HG03196 (cell line): Measurements from ENCODE around the gene C1orf198.
"Not testable (repeated sequence)": the region's sequence is repeated elsewhere in the genome, so short reads cannot be mapped to it uniquely, and the experiment has no call there.

Source experiments
- ATAC-seq: cut with Tn5 transposase; IDR thresholded peaks from one replicate; pipeline ENCODE4 v1.9.1; 2021; ENCODE audit not compliant: unreplicated experiment

Gene C1orf198

GRCh38 chr1:230861970-230862595 lies 6.2 kb downstream of the C1orf198 start:
- ATAC-seq: no peak

GRCh38 chr1:230861489-230861888 lies 6.8 kb downstream of the C1orf198 start:
- ATAC-seq: no peak

DNA sequence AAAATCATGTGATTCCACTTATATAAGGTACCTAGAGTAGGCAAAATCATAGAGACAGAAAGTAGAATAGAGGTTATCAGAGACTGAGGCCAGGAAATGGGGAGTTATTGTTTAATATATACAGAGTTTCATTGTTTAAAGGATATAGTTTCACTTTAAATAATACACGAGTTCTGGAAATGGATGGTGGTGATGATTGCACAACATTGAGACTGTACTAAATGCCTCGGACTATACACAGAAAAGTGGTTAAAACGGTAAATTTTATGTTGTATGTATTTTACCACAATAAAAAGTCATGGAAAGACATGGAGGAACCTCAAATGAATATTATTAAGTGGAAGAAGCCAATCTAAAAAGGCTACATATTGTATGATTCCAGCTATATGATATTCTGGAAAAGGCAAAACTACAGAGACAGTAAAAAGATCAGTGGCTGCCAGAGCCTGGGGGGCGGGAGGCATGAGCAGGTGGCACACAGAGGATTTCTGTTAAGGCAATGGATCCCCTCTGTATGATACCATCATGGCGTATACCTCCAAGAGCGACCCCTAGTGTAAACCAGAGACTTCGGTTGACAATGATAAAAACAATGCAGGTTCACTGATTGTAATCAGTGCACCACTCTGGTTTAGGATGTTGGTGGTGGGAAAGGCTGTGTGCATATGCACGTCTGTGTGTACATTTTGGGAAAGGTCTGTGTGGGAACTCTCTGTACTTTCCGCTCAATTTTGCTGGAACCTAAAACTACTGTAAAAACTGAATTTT lies 7.5 kb downstream of the C1orf198 start:
- ATAC-seq: no peak

DNA sequence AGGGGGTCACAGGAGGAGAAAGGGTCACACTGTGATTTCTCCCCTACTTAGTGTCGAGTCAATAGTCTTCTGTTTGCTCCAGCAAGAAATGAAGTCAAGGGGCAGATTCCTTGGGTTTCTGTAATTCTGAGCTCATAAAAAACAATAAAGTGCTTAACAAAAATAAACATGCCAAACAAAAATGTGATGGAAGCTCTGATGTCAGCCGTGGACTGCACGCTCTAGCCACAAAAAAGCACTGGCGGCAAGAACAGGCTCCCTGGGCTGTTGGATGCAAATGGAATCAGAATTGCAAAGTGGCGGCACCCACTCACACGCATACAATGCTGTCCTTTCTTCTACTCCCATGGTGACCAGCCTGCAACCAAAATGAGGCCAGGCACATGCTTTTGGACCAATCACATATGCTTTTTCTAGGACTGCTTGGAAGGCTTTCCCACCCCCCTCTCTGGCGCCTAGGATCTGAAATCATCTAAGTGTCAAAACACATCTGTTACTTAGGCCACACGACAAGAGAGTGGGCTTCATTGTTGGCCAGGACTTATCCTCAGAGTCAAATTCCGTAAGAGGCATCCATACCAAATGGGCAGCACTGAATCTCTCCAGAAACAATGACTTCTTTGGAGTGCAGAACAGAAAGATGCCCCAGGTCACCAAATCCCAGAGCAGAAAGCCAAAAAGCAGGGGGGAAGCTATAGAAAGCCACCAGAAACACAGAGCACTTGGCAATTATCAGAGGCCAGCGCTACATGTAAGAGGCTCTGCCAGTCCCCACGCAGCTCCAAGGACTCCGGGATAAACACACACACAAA lies 9.2 kb downstream of the C1orf198 start:
- no peak for ATAC-seq

- ATAC-seq: no peak
These were observed 10.0 kb downstream of the C1orf198 start for GRCh38 chr1:230858236-230858820.

DNA sequence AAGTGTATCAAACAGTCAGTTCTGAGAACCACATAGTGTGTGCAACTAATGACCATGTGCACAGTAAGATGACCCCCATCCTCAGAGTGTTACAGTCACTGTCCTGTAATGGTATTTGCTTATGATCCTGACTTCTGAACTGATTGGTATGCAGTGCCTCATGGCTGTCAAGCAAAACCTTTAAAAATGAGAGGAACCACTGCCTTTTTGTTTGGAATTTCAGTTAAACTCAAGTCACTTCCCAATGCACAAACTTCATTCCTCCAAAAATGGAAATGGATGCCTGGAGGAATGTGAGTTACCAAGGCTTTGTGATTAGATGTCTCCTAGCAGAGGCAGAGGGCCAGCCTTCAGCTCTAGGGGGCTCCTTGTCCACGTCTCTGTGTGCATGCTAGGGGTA lies 10.5 kb downstream of the C1orf198 start:
- ATAC-seq: no peak

- no peak for ATAC-seq
These were observed 11.2 kb downstream of the C1orf198 start for GRCh38 chr1:230857077-230857476.

GRCh38 chr1:230855886-230856285 lies 12.4 kb downstream of the C1orf198 start:
- ATAC-seq: no peak

DNA sequence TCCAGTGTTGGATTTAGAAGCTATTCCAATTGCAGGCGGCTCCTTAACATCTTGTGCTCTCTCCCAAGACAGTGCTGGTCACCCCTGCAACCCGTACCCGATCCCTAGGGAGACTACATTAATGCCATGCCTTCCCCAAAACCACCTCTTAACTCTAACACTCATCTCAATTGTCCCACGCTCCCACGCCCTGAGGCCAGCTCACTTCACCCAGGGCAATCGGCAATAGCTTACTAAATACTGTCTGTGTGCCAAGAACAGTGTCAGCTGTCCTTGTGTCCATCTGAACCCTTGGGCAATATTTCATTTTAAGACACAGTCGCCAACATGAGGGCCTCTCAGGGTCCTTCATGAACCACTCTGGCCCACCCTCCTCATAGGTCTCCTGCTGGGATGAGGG lies 13.9 kb downstream of the C1orf198 start:
- no peak for ATAC-seq

DNA sequence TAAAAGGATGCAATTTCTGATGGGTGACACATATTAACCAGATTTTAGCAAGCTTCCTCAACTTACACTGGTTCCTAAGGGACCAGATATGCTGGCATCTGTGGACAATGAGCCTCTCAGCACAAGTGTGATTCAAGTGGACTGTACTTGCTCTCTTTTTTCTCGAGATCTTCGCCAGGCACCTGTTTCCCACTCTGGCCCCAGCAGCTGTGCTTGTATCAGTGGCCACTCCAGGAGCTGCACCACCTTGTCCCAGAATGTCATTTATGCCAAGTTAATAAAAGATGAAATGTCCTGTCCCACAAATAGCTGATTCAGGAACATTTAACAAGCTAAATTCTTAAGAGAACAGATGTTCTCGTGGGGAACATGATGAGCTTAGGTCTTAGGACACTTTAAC lies 14.6 kb downstream of the C1orf198 start:
- ATAC-seq: no peak

DNA sequence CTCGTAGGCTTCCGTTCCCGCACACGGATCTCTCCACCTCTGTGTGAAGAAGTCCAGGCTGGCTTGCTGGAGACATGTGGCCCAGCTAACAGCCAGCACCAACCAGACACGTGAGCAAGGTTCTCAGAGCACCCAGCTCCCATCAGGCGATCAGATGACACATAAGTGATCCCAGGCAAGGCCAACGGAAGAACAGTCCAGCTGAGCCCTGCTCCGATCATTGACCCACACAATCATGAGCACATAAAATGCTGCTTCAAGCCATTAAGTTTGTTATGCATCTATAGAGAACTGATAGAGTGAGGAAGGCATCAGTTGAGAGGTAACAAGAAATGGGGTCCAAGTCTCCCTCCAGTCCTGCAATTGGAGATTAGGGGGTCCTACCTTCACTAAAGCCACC lies 15.4 kb downstream of the C1orf198 start:
- no peak for ATAC-seq

DNA sequence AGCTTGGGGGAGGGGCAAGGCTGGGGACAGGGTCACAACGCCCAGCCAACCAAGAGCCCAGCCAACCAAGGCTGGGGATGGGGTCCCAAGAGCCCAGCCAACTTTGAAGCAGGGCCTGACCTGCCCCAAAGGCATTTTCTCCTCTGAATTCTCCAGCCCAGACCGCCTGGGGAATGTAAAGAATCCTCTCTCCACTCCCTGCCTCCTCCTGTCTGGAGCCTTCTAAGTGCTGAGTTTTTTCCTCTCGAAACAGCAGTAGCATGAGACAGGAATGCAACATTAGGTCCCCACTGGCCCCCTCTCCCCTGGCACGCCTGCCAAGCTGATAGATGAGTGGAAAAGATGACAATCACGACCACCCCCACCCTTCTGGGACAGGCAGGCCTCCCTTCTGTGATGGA lies 17.0 kb downstream of the C1orf198 start:
- no peak for ATAC-seq

DNA sequence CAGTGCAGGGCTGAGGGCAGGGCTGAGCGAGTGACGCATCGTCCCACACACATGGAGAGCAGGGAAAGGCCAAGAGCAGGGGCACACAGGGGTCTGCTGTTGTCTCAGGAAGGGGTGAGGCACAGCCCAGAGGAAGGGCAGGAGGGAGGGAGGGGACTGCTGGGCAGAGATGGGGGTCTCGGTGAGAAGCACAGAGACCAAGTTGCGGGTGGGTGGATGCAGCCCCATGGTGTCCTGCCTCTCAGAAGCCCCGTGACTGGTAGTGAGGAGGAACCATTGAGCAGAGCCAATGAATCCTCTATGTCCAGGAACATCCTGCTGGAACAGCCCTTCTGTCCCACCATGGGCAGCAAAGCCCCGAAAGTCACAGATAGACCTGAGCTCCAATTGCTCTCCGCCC lies 17.8 kb downstream of the C1orf198 start:
- no peak for ATAC-seq

DNA sequence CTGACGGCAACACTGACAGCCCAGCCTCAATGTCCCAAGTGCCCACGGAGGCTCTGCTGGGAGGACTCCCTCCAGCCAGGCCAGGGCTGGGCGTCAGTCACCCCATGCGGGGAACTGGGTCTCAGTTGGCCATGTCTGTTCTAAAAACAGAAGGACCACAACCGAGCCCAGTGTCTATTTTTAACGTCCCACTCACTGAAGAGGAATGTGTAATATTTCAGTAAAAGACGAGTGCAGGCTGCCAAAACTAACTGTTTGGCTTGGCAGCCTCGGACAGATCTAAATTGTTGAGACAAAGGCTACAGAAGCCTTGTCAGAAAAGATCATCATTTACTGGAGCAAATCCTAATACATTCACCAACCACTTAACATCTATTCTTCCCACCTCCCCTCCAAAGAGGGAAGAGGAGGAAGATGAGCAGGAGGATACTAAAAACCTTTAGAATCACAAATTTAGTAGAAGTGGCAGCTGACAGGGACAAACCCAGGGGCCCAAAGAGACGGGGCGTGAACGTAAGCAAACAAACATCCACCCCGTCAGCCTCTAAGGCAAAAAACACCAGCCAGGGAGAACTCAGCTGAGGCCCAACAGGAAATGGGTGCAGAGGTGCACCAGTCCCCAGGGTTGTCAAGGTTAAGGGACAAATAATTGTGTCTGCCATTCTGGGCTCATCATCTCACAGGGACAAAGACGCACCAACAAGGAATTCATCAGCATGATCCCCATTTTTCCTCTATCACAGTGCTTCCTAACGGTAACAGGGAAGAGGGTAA lies 18.7 kb downstream of the C1orf198 start:
- no peak for ATAC-seq

DNA sequence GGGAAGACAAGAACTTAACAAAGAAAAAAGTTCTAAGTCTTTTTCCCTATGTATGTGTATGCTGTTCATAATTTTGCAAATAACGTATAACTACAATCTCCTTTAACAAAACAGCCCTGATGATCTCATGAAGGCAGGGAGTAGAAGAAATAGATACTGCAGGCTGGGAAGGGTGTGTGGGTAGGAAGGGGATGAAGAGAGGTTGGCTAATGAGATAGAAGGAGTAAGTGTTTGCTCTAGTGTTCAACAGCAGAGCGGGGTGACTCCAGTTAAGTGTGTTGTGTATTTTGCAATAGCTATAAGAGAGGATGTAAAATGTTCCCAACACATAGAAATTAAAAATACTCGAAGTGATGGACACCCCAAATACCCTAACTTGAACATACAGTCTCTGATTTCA lies 20.1 kb downstream of the C1orf198 start:
- ATAC-seq: no peak

- ATAC-seq: not testable (repeated sequence)
These were observed 23.1 kb downstream of the C1orf198 start for GRCh38 chr1:230845184-230845583.

DNA sequence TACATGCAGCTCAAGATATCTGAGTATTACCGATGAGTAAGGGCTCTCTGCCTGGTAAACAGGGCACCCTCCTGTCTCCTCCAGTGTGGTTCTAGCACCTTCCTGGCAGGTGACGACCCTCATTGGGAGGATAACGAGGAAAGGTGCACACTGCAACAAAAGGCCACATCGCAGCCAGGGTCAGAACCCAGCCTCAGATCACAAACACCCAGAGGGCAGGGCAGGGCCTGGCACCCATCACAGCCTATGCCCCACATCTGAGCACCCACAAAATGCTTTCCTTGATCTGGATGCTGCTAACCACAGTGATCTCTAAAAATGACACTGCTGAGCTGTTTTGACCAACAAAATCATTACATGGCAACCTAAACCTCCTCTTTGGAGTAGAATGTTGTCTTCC lies 23.8 kb downstream of the C1orf198 start:
- no peak for ATAC-seq

- ATAC-seq: no peak
These were observed 24.6 kb downstream of the C1orf198 start for GRCh38 chr1:230843503-230844309.

GRCh38 chr1:230842801-230843200 lies 25.5 kb downstream of the C1orf198 start:
- no peak for ATAC-seq

- no peak for ATAC-seq
These were observed 29.1 kb downstream of the C1orf198 start for GRCh38 chr1:230839173-230839572.
